Esophagus (tissue), 2 donors: Measurements from ENCODE around the gene EVA1C. TPM values are rescaled to one million over a fixed set of nuclear protein-coding genes. Genes with fewer than 3 reads are reported as not detected.
"Not testable (repeated sequence)": the region's sequence is repeated elsewhere in the genome, so short reads cannot be mapped to it uniquely, and the experiment has no call there.

Experiments
- H3K27ac ChIP-seq, 2 donors: one replicate each; pipeline ENCODE4 v1.5.1; 2013; ENCODE audit warnings: low read depth in 2 of 2, mild to moderate bottlenecking in 2 of 2, inconsistent platforms in 1 of 2, low read length in 1 of 2, moderate library complexity in 1 of 2
- H3K27me3 ChIP-seq, 2 donors: one replicate each; pipeline ENCODE4 v1.6.1; 2013; ENCODE audit warnings: low read length in 2 of 2, control low read depth in 1 of 2, mild to moderate bottlenecking in 1 of 2; ENCODE audit not compliant: insufficient read depth in 2 of 2, control insufficient read depth in 1 of 2
- H3K36me3 ChIP-seq, 2 donors: one replicate each; pipeline ENCODE4 v1.6.1; 2013; ENCODE audit warnings: low read length in 1 of 2; ENCODE audit not compliant: control insufficient read depth in 2 of 2, insufficient read depth in 2 of 2
- H3K4me1 ChIP-seq, 2 donors: one replicate each; pipeline ENCODE4 v1.6.1; 2013; ENCODE audit warnings: low read length in 1 of 2; ENCODE audit not compliant: control insufficient read depth in 2 of 2, insufficient read depth in 2 of 2
- H3K4me3 ChIP-seq, 2 donors: one replicate each; pipeline ENCODE4 v1.5.1; 2013; ENCODE audit warnings: low read length in 2 of 2, mild to moderate bottlenecking in 2 of 2, low read depth in 1 of 2, moderate library complexity in 1 of 2
- H3K9me3 ChIP-seq, 2 donors: one replicate each; pipeline ENCODE4 v1.6.1; 2013; ENCODE audit warnings: mild to moderate bottlenecking in 2 of 2, low read depth in 1 of 2, low read length in 1 of 2, moderate library complexity in 1 of 2; ENCODE audit not compliant: control insufficient read depth in 2 of 2, insufficient read depth in 1 of 2
- WGBS, 2 donors: extraction: QIAGEN DNeasy Blood & Tissue Kit; methylation state at CpG; one replicate each; pipeline ENCODE4 v1.1.7; 2013; 5-methylcytosine and 5-hydroxymethylcytosine counted together
- polyA plus RNA-seq, 2 donors: library from polyadenylated mRNA; stranded (reverse); fragments of 200-250 nt; gene quantifications; one replicate each; pipeline ENCODE4 v1.2.3, GENCODE V29; 2013
- donor health status: healthy with polysubstance abuse.
- donor health status: Bipolar disorder and iron deficiency.

EVA1C gene
- polyA plus RNA-seq, 2 donors, result 18.3 to 21.1 TPM

DNA sequence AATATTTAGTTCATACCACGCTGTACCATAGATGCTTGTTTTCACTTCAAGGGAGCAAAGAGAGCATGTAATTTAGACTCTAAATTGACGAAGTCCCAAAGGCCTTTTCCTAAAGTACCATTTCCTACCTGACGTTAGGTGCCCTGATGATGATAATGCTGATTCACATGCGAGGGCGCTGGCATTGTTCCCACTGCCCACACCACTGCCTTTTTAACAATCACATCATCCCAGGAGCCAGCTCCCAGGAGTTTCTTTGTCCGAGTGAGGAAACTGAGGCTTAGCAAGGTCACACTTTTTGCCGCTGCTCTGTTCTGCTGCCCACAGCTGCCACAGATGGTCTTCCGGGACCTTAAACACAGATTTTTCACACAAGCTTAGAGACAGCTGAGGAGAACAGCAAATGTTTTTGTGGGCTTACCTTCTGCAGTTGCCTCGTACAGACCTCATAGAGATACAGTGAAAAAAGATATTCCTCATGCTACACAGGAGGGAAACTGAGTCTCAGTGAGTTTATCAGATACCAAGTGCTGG, 69.4 kb downstream of the EVA1C start:
- no peaks in the 10 kb centered on the region for H3K36me3 ChIP-seq
- peaks cover 3 to 9% of the 10 kb centered on the region in 2 donors for H3K4me1 ChIP-seq
- 79 to 84% methylated on average over 9 of the region's 9 CpGs for WGBS, 2 donors
- H3K4me3 ChIP-seq, result no peak overlapping the region
- no peak overlapping the region for H3K27ac ChIP-seq
- no peaks in the 10 kb centered on the region for H3K27me3 ChIP-seq
- no peaks in the 10 kb centered on the region for H3K9me3 ChIP-seq

DNA sequence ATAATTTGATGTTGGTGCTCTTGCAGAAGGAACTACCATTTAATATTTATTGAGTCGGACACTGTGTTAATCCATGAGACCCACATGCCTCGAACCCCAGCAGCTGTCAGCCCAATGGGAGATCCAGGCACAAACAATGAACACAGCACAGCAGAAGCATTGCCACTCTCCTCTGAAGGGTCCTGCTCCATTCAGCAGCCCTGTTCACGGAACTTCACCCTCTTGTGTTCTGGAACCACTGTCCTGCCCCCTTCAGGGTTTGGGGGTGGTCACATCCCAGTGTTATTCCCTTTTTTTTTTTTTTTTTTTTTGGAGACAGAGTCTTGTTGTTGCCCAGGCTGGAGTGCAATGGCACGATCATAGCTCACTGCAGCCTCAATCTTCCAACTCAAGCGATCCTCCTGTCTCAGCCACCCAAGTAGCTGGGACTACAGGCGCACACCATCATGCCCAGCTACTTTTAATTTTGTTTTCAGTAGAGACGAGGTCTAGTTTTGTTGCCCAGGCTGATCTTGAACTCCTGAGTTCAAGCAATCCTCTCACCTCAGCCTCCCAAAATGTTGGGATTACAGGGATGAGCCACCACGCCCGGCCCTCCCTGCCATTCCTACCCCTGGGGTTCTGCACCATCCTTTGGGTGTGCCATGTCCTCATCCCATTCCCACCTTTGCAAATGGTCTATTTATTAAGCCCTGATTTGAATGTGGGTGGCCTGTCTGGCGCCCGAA, 70.2 kb downstream of the EVA1C start:
- Histone ChIP-seq H3K27ac (peak overlapping the region; percentile 37 to 61), H3K4me3 (no peak overlapping the region), H3K27me3 (no peaks in the 10 kb centered on the region), H3K36me3 (peaks cover 0 to 2% of the 10 kb centered on the region in 2 donors), H3K4me1 (peaks cover 3 to 9% of the 10 kb centered on the region in 2 donors), H3K9me3 (no peaks in the 10 kb centered on the region)
- WGBS, 2 donors, result 73 to 79% methylated on average over 11 of the region's 11 CpGs

DNA sequence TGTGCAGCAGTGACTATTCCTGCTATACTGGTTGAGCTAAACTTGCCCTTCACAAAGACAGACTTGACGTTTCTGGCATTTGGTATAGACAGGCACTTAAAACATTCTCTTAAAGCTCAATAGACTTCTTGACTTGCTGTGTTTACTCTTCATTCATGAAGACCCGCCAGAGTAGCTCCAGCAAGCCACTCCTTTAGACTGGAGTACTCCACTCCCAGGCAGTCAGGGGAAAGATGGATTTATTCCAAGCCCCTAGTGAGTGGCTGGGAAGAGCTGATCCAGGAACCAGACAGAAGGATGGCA, 70.7 kb downstream of the EVA1C start:
- H3K27me3 ChIP-seq, result no peaks in the 10 kb centered on the region
- H3K36me3 ChIP-seq, result peaks cover 0 to 2% of the 10 kb centered on the region in 2 donors
- 32 to 41% methylated on average over 2 of the region's 2 CpGs for WGBS, 2 donors
- no peak overlapping the region for H3K4me3 ChIP-seq
- peak overlapping the region; percentile 5 to 34 for H3K27ac ChIP-seq
- no peaks in the 10 kb centered on the region for H3K9me3 ChIP-seq
- peaks cover 3 to 9% of the 10 kb centered on the region in 2 donors for H3K4me1 ChIP-seq

DNA sequence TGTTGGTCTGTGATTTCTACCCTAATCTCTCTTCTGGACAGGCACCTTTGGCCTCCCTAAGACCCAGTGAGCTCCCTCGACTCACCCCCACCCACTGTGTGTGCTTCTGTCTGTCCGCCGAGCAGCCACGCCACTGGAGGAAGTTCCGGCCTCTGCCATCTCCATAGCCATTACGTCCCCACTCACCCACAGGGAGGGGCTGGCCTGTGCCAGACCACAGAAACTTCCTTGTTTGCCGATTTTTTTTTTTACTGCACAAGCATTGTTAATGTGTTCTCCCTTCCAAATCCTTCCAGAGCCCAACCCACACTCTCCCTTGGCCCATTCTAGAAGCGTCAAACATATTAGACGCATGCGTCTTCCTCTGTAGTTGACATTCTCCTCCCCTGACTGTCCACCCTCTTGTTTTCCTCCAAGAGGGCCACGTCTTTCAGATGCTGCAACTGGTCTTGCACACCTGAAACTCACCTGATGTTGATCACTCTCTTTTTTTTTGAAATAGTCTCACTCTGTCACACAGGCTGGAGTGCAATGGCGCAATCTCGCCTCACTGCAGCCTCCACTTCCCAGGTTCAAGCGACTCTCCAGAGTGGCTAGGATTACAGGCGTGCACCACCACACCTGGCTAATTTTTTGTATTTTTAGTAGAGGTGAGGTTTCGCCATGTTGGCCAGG, 72.3 kb downstream of the EVA1C start:
- H3K4me1 ChIP-seq, result peaks cover 0 to 9% of the 10 kb centered on the region in 2 donors
- WGBS, 2 donors, result 82 to 85% methylated on average over 16 of the region's 16 CpGs
- H3K27me3 ChIP-seq, result no peaks in the 10 kb centered on the region
- peaks cover 0 to 2% of the 10 kb centered on the region in 2 donors for H3K36me3 ChIP-seq
- peak overlapping the region in 1 of 2 donors; percentile 30 for H3K27ac ChIP-seq
- no peak overlapping the region for H3K4me3 ChIP-seq
- H3K9me3 ChIP-seq, result no peaks in the 10 kb centered on the region

DNA sequence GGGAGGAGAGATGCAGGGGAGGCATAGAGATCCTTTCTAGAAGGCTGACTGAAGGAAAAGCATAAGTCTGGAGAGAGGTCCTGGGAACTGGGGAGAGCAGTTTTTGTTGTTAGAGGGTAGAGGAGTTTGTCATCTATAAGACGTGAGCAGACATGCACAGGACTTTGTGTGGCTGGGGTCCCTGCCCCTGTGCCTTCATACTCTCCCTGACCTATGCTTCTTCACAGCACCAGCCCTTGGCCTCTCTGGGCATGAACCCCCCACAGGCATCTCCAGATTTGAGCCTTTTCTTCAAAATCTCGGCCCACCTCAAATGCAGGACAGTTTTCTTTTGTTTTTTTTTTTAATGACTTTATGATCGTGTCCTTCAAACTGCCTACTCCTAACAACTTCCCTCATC, 79.9 kb downstream of the EVA1C start:
- Histone ChIP-seq H3K4me3 (no peak overlapping the region), H3K27me3 (no peaks in the 10 kb centered on the region), H3K4me1 (peaks cover 0 to 2% of the 10 kb centered on the region in 2 donors), H3K9me3 (no peaks in the 10 kb centered on the region), H3K36me3 (peaks cover 3 to 6% of the 10 kb centered on the region in 2 donors), H3K27ac (no peak overlapping the region)
- WGBS, 2 donors, result 75 to 86% methylated on average over 3 of the region's 3 CpGs

DNA sequence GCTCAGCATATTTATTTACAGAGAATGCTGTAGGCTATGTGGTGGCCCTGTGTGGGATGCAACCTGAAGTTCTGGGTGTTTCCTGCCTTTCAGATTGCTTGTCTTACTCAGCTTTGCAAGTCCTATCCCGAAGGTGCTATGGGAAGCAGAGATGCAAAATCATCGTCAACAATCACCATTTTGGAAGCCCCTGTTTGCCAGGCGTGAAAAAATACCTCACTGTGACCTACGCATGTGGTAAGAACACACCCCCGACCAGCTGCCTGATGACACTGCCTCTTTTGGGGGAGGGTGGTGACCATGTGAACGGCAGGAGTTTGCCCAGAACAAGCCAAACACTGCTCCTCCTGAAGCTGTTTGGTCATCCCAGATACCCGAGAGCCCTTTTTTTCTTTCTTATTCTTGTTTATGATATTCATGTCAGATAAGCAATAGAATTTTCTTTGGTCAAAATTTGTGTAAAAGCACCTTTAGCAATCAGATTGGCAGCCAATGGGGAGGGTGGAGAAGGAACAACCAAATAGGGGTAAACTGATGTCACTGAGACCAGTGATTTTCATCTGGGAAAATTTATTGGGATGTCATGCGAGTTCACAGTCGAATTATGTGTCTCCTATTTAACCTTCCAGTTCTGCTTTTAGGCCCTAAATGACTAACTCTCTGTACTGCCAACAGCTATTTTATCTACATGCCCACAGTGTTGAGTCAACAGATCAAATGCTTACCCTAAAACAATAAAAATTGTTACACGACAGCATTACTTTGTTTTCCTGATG, 82.6 kb downstream of the EVA1C start:
- WGBS, 2 donors, result 56 to 62% methylated on average over 10 of the region's 10 CpGs
- Histone ChIP-seq H3K36me3 (peaks cover 3 to 6% of the 10 kb centered on the region in 2 donors), H3K27ac (no peak overlapping the region)

DNA sequence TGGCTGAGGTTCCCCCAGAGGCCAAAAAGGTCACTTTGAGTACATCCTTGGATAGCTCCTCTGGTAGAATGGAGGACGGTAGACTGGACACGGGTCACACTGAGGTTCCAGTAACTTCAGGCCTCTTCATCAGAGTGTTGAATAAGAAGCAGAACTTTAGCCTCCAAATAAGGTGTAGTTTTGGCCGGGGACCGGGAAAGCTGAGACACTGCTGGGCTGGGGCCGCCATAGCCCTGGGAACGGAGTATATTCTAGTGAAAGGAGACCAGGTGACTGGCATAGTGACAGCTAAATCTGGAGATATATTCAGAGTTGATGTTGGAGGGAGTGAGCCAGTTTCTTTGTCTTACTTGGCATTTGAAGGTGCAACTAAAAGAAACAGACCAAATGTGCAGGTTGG, 84.1 kb downstream of the EVA1C start:
- Histone ChIP-seq H3K4me3 (no peak overlapping the region), H3K9me3 (no peaks in the 10 kb centered on the region), H3K27ac (no peak overlapping the region), H3K4me1 (peaks cover 2 to 3% of the 10 kb centered on the region in 2 donors), H3K36me3 (peaks cover 3 to 5% of the 10 kb centered on the region in 2 donors), H3K27me3 (no peaks in the 10 kb centered on the region)
- WGBS, 2 donors, result 77 to 84% methylated on average over 6 of the region's 6 CpGs

More for the DNA sequence above, 82.6 kb downstream of the EVA1C start:
- Histone ChIP-seq H3K27me3 (no peaks in the 10 kb centered on the region), H3K9me3 (no peaks in the 10 kb centered on the region), H3K4me3 (no peak overlapping the region), H3K4me1 (peaks cover 2 to 3% of the 10 kb centered on the region in 2 donors)

DNA sequence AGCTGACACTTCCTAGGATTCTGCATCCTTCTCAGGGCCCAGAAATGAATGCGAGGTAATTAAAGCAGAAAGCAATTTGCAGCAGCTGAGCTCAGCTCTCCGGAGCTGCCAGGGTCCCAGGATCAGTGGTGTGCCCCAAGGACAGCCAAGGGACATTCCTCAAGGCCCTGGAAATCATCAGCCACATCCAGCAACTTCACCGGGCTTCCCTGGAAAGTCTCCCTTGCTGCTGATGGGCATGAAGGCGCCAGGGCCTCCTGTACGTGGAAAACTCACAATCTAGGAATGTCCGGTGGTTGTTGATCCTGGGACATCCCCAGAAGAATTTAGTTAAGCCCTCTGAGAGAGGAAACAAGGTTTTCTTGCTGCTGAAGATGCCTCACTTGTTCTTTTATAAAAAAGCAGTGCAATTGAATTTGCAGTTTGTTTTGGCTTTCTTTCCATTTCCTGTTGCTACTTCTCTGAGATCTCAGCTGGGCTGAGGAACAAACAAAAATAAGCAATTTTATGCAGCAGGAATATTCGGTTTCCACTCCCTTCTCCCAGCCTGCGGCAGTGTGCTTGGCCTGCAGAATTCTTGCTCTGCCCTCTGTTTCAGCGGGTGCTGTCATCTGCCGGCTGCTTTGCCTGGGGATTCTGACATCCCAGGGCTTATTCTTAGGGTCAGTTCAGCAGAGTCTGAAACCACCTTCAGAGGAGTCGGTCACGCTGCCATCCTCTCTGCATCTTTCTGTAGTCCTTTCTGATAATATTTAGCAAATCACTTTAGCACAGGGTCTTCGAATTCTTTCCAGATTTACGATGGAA, 86.9 kb downstream of the EVA1C start:
- 52 to 62% methylated on average over 14 of the region's 14 CpGs for WGBS, 2 donors
- H3K27ac ChIP-seq, result peak overlapping the region in 1 of 2 donors; percentile 4

DNA sequence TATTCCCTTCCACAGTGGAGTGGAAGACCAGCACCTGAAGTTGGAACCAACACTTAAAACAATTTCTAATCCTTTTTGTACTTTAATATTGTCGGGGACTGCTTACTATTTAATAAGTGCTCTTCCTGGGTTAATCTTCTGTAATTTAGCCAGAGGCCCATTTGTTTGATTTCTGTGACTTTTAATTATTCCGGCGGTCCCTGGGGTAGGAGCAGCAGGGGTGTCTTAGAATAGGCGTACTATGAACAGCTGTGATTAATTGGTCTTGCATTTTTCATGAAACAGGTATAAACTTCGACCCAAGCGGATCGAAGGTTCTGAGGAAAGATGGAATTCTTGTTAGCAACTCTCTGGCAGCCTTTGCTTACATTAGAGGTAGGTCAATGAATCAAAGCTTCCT, 91.1 kb downstream of the EVA1C start:
- not testable (repeated sequence) for H3K27ac ChIP-seq, H3K4me3 ChIP-seq, H3K4me1 ChIP-seq, H3K27me3 ChIP-seq, H3K9me3 ChIP-seq
- 87 to 89% methylated on average over 7 of the region's 7 CpGs for WGBS, 2 donors
- H3K36me3 ChIP-seq, result peaks cover 6 to 20% of the 10 kb centered on the region in 2 donors

More for the DNA sequence above, 86.9 kb downstream of the EVA1C start:
- Histone ChIP-seq H3K4me1 (peaks cover 0 to 3% of the 10 kb centered on the region in 2 donors), H3K27me3 (no peaks in the 10 kb centered on the region), H3K4me3 (no peak overlapping the region), H3K9me3 (no peaks in the 10 kb centered on the region), H3K36me3 (peaks cover 5 to 6% of the 10 kb centered on the region in 2 donors)
